HFFc6 (cell line): ENCODE data around the gene STC2. TPM values are rescaled to one million over a fixed set of nuclear protein-coding genes. Genes with fewer than 3 reads are reported as not detected.

Experiments
- DNase-seq: peaks from one replicate; pipeline ENCODE4 v3.0.0-alpha.2; 2018
- H3K27ac Mint-ChIP-seq: 2 replicates; pipeline ENCODE4 v1.8.0; 2020; ENCODE audit warnings: mild to moderate bottlenecking, mixed read lengths
- H3K27me3 Mint-ChIP-seq: 2 replicates; pipeline ENCODE4 v1.8.0; 2021; ENCODE audit warnings: mild to moderate bottlenecking, moderate library complexity, mixed read lengths; ENCODE audit not compliant: insufficient read depth
- H3K36me3 Mint-ChIP-seq: 2 replicates; pipeline ENCODE4 v1.8.0; 2021; ENCODE audit warnings: low read depth, mixed read lengths
- H3K4me1 Mint-ChIP-seq: 2 replicates; pipeline ENCODE4 v1.8.0; 2020; ENCODE audit warnings: low read depth, mixed read lengths
- H3K4me3 Mint-ChIP-seq: 2 replicates; pipeline ENCODE4 v1.8.0; 2020; ENCODE audit warnings: mild to moderate bottlenecking, moderate library complexity, mixed read lengths
- H3K9me3 Mint-ChIP-seq: 2 replicates; pipeline ENCODE4 v1.8.0; 2020; ENCODE audit warnings: mild to moderate bottlenecking, mixed read lengths
- total RNA-seq, 6 experiments: library from RNA; stranded (reverse); fragmentation: NEBNext Ultra II Directional; extraction: Animal tissue kit (Norgen Biotek cat#: 25700); gene quantifications; 2 replicates in 1 of 6; 3 replicates in 5 of 6; pipeline ENCODE4 v1.2.3, GENCODE V29; 2021
- TF ChIP-seq, protein P1 (sequence below): fragments of 200-600 bp; sonication (generic); IDR thresholded peaks from 2 replicates; pipeline ENCODE4 v1.5.0; 2021; ENCODE audit warnings: antibody characterized with exemption, mild to moderate bottlenecking

STC2 gene
- total RNA-seq, 6 experiments from 2014 or later = 66.3 to 89.0 (median 71.5) TPM

DNA sequence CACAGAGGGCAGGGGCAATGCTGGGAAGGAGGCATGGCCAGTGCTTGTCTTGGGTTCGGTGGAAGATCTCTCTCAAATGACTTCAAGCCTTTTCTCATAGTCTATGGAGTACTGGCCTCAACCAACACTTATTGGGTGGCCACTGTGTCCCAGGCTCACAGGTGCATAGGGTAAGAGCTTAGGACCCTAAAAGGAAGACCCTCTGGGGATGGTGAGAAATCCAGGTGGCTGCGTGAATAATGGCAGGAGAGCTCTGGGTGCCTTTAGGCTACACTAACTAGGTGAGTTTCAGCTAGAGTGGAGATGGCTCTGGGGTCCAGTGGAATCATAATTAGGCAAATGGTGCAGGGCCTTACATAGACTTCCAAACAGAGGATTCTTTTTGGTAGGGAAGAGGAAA, 9.9 kb downstream of the STC2 start:
- H3K4me1 Mint-ChIP-seq = peaks cover 80% of the 10 kb centered on the region
- H3K9me3 Mint-ChIP-seq = no peaks in the 10 kb centered on the region
- H3K27ac Mint-ChIP-seq = peak overlapping the region; percentile 16
- no peak overlapping the region for H3K4me3 Mint-ChIP-seq
- H3K36me3 Mint-ChIP-seq = peaks cover 67% of the 10 kb centered on the region
- TF ChIP-seq, protein P1, sequence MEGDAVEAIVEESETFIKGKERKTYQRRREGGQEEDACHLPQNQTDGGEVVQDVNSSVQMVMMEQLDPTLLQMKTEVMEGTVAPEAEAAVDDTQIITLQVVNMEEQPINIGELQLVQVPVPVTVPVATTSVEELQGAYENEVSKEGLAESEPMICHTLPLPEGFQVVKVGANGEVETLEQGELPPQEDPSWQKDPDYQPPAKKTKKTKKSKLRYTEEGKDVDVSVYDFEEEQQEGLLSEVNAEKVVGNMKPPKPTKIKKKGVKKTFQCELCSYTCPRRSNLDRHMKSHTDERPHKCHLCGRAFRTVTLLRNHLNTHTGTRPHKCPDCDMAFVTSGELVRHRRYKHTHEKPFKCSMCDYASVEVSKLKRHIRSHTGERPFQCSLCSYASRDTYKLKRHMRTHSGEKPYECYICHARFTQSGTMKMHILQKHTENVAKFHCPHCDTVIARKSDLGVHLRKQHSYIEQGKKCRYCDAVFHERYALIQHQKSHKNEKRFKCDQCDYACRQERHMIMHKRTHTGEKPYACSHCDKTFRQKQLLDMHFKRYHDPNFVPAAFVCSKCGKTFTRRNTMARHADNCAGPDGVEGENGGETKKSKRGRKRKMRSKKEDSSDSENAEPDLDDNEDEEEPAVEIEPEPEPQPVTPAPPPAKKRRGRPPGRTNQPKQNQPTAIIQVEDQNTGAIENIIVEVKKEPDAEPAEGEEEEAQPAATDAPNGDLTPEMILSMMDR = no peak
- peaks cover 19% of the 10 kb centered on the region for H3K27me3 Mint-ChIP-seq
- DNase-seq = no peak

DNA sequence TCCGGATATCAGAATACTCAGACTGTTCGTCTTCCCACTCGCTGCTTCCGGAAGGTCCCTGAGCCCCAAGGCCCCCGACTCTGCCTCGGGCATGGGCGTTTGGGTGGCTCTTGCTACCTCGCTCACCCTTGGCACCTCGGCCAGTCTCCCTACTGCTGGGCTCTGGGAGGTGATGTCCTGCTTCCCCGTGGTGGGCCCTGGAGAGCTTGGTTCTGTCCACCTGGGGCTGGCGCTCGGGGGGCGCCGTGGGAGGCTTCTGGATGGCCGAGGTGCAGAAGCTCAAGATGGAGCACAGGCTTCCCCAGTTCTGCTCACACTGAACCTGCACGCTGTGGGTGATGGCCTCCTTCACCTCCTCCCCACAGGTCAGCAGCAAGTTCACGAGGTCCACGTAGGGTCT, 10.4 kb downstream of the STC2 start:
- Mint-ChIP-seq H3K4me1 (peaks cover 75% of the 10 kb centered on the region), H3K36me3 (peaks cover 63% of the 10 kb centered on the region), H3K4me3 (no peak overlapping the region), H3K27ac (no peak overlapping the region; the same call in 1 of the 2 replicates), H3K27me3 (peaks cover 14% of the 10 kb centered on the region), H3K9me3 (no peaks in the 10 kb centered on the region)
- DNase-seq = no peak
- TF ChIP-seq, protein P1 = no peak

DNA sequence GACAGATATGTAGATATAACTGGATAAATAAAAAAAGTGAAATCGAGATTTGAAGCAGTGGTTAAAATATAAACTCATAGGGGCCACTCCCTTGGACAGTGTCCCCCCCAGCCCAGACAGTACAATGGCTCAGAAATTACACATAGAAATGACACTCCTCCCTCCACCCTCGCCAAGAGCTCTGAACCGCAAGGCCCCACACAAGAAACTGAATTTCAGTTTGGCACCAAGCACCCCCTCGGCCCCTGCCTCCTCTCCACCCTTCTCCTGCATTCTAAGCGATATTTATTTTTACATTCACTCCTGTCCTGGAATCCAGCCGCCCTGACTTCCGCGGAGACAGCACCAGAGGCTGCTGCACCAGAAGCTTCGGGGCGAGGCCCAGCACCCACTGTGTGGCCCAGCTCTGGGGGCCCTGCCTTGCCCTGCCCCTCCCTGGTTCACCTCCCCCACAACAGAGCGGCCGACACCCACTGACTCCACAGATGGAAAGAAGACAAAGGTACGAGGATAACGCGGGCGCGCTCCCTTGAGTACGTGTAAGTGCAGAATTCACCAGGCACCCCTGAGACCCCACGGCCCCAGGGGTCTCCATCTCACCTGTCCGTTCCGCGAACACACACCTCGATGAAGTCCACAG, 11.0 kb downstream of the STC2 start:
- Mint-ChIP-seq H3K36me3 (peaks cover 56% of the 10 kb centered on the region), H3K4me3 (no peak overlapping the region), H3K27ac (peak overlapping the region; percentile 56; the same call in 1 of the 2 replicates), H3K4me1 (peaks cover 68% of the 10 kb centered on the region), H3K27me3 (peaks cover 14% of the 10 kb centered on the region), H3K9me3 (no peaks in the 10 kb centered on the region)
- TF ChIP-seq, protein P1 = no peak
- DNase-seq = no peak

DNA sequence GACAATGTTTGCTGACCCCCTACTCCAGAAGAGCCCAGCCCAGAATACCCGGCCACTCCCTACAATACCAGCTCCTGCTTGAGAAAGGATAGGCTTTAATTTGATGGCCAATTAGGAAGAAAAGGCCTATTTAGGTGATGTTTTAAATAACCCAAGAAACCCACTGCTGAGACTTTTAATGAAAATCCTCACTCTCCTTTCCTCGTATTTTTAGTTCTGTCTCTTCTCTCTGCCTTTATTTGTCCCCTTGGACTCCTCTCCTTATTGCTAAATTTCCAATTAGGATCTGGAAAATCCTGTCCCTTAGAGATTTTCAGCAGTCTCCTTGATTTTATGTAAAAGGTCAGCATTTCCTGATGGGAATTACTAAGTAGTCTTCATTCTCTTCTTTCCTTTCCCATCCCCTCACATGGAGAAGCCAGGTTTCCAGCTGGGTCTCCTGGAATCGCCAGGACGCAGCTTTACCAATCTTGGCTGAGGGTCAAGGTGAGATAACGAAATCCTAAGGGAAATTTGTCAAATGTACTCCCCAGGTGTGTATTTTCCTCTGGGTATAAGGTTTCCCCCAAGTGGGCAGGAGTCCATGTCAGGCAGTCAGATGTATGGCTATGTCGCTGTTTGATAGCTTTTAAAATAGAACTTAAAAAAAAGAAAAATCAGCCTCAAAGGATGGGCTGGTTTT, 11.7 kb downstream of the STC2 start:
- peaks cover 69% of the 10 kb centered on the region for H3K4me1 Mint-ChIP-seq
- peak overlapping the region; percentile 85 for H3K4me3 Mint-ChIP-seq
- TF ChIP-seq, protein P1 = no peak
- DNase-seq = no peak
- H3K9me3 Mint-ChIP-seq = no peaks in the 10 kb centered on the region
- H3K27ac Mint-ChIP-seq = peak overlapping the region; percentile 93
- H3K27me3 Mint-ChIP-seq = peaks cover 14% of the 10 kb centered on the region
- peaks cover 51% of the 10 kb centered on the region for H3K36me3 Mint-ChIP-seq

DNA sequence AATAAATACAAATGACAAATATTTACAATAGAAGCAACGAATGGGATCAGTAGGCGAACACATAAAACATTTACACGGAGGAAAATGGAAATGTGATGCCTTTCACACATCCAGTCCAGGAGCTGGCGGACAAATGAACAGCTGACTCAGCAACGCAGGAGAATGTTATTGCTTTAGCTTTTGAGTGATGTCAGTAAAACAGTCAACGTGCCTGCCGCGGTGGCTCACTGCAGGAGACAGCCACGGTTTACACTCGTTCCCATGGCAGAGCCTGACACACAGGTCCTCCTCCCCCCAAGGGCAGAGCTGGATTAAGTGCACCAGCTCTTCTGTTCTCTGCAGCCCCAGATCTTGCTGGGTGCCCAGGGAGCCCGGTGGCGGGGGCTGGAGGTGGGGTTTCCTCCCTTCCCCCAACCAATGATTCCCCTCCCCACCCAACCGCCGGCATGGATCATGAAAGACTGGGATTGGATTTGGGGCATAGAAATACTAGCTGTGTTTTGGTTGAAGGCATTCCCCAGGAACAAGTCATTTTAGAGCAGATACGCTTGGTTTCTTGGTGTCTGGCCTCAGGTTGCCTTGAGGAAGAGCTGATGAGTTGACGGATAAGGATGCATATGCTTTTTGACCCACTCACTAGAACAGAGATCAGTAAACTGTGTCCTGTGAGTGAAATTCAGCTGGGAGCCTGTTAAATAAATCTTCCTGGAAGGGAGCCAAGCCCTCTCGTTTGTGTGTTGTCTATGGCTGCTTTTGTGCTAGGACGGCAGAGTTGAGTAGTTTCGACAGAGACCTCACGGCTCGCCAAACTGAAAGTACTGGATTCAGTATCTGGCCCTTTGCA, 12.5 kb downstream of the STC2 start:
- peaks cover 14% of the 10 kb centered on the region for H3K27me3 Mint-ChIP-seq
- H3K9me3 Mint-ChIP-seq = no peaks in the 10 kb centered on the region
- TF ChIP-seq, protein P1 = no peak
- DNase-seq = peak; percentile 36
- peaks cover 73% of the 10 kb centered on the region for H3K4me1 Mint-ChIP-seq
- peak overlapping the region; percentile 93 for H3K27ac Mint-ChIP-seq
- H3K36me3 Mint-ChIP-seq = peaks cover 43% of the 10 kb centered on the region
- H3K4me3 Mint-ChIP-seq = peak overlapping the region; percentile 85
